Measurements from ENCODE around the gene ITM2C.
A peak's percentile ranks its signal among the peaks of the same experiment; 100 is the strongest.

ITM2C gene

GRCh38 chr2:230849633-230850357 is 14.9 kb upstream of the ITM2C start:
- Histone ChIP-seq H3K27ac (no peak overlapping the region), H3K4me3 (no peak overlapping the region)

DNA sequence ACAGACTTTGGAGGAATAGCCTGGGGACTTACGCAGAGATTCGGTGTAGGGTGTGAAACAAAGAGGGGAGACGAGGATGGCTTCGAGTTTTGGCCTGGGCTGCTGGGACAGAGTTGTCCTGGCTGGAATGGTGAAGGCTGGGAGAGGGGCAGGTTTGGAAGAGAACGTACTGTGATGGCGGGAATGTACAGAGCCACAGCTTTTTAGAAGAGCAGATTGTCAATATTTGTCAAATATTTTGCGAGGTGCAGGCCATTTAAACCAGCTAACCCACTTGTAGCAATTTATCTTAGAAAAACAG is 14.4 kb upstream of the ITM2C start:
- Histone ChIP-seq H3K4me3 (no peak overlapping the region), H3K27ac (no peak overlapping the region)

GRCh38 chr2:230852113-230852512 is 12.6 kb upstream of the ITM2C start:
- no peak overlapping the region for H3K4me3 ChIP-seq
- no peak overlapping the region for H3K27ac ChIP-seq

DNA sequence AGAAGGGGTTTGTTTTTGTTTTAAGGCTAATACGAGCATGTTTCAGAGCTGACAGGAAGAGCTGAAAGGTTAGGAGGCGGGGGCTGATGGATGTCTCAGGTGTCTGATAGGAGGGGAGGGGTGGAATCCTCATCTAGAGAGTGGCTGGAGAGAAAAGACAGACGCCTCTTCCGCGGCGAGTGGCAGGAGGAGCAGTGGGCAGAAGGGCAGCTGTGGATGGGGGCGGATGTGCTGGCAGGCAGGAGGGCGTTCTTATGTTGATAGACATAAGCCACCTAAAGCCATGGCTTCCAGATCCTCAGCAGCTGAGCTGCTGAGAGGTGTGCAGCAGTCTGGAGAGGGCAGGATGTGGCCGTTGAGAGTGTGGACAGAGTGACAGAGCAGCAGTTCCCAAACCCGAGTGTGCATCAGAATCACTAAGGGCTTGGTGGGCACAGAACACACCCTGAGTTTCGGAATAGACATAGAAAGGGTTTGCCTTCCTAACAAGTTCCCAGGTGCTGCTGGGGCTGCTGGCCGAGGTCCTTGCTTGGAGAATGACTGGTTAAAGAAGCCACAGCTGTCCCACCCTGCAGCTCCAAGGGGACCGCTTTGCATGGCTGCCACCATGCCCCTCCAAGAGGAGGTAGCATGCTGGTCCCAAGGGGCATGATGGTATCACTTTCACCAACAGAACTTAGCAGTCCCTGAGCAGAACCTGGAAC is 3.0 kb upstream of the ITM2C start:
- Histone ChIP-seq H3K27ac (no peak overlapping the region), H3K4me3 (no peak overlapping the region)

DNA sequence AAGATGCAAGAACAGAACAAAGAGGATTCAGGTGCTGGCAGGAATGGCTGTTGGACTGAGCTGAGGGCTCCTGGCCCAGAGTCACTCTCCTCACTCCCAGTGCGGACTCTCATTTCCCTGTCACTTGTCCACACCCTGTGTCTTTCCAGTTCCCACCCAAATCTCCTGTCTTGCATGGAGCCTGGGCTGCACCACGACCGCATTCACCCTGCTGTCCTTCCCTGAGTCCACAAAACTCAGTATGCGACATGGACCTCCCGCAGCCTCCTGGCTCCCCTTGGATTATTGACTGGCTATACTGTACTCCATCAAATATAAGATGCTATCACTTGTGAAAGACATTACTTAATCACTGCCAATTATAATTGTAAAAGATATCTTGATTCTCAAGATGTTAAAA is 2.5 kb upstream of the ITM2C start:
- Histone ChIP-seq H3K27ac (no peak overlapping the region), H3K4me3 (no peak overlapping the region)

DNA sequence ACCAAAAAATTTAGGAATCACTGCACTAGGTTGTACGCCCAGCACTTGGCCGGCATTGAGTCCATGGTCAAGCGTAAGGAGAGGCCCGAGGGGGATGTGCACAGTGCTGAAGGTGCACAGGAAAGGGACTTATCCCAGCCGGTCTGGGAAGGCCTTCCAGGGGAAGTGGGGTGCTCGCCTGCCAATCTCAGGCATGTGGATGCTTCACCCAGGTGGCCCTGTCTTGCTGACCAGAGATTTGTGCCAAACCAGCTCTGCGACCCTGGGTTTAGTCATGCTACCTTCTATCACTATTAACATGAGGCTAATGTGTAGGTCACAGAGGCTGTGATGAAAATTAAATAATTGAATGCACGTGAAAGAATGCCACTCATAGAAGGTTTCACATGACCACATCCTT is 1.7 kb upstream of the ITM2C start:
- H3K27ac ChIP-seq, result no peak overlapping the region
- H3K4me3 ChIP-seq, result no peak overlapping the region

DNA sequence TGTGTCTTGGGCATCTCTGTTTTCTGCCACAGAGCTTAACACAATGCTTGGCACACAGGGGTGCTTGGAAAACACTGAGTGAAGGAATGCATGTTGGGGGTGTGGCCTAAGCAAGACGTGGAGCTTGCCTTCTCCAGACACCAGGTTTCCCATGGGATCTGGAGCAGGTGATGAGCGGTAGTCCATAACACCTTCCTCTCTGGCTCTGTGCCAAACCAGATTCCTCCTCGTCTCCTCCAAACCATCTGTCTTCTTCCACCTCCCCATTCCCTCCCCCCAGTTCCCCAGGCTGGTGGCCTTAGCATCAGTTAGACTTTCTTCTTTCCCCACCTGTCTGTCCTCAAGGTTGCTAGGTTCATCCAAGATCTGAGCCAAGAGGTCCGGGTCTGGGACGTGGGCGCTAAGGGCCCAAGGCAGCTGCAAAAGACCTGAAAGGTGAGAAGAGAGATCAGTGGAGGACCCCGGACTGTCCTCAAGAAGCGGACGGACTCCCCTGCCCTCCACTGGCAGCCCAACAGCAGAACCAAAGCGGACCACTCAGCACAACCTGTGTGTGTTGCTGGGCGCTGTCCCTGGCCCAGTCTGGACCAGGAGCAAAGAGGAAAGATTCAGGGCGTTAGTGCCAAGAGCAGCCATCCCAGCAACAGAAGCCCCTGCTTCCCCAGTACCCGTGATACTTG is 1.2 kb upstream of the ITM2C start:
- H3K4me3 ChIP-seq, result no peak overlapping the region
- H3K27ac ChIP-seq, result no peak overlapping the region

DNA sequence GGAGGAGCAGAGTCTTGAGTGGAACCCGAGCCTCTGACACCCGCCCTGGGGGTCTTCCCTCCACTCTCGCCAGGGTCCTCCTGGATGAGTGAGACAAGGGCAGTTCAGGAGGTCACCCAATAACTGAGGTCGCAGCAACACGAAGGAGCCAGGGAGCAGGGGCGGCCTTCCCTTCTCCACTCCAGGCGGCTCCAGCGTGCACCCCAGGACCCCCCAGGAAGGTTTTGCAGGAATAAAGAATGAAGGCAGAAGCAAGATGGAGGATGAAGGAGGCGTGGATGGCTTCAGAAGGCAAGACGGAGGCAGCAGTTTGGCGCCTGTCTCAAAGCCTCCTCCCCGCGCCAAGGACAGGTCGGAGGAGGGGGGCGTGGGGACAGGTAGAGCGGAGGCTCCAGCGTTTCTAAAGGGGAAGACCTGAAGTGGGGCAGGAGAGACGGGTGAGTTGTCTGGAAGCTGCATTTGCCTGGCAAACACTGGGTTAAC is 579 bp upstream of the ITM2C start:
- peak overlapping the region; percentile 47 to 67 (median 53) for H3K4me3 ChIP-seq
- H3K27ac ChIP-seq, result no peak overlapping the region

DNA sequence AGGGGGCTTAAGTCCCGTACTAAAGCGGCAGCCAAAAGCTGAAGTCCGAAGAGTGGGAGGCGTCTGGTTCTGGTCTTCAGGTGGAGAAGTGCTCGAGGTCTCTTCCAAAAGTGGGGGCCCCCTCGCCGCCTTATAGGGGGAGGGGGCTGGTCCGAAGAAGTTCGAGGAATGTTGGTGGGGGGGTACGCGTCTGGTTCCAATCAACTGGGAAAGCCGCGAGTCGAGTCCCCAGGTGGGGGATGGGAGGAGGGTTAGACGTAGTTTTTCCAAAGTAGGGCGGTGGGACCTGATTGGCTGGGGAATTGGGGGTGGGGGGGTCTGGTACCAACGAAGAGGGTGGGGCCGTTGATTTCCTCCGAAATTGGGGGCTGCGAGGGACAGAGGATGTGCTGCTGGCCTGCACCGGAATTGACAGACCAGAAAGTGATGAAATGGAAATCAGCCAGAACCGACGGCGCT is 594 bp downstream of the ITM2C start:
- peak overlapping the region in 14 of 21 experiments; percentile 9 to 79 (median 53) for H3K27ac ChIP-seq
- peak overlapping the region; percentile 47 to 67 (median 53) for H3K4me3 ChIP-seq

DNA sequence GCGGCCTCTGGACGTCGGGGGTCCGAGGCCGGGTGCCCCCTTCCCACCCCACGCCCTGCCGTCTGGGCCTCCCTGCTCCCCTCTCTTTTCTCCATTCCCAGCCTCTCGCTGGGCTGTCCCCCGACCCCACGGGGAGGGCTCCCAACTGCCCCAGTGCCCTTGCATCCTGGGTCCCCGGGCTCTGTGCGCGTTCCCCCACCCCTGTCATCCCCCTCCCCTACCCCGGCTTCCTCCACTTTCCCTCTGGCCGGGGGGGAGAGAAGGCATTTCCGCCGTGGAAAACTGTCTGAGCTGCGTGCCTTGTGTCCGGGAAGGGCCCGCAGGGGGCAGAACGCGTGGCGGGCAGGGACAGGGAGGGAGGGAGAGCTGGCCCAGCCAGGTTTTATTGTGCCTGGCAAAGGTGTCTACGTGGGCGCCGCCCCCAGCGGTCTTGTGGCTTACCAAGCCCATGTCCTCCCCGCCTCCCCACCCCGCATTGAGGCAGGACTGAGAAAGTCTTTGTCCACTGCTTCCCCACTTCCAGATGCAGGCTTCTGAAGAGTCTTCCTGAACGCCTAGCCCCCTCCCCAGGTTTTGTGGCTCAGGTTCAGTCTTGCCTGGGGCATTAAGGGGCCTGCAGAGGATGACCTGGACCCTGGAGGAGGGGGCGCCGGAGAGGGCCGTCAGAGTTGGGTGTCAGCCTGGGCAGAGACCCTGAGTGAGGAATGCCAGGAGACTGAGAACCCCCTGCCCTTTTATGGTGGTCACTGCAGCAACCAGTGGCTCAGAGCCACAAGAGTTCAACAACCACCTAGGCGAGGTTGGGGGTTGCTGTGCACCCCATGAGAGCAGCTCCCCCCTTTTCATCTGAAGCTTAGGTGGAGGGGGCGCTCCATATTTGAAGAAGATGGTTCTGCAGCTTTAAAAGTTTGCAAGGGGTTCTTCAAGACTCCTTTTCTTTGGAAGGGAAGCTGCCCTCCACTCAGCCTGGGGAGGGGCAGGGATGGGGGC is 1.3 kb downstream of the ITM2C start:
- peak overlapping the region in 7 of 21 experiments; percentile 12 to 79 (median 48) for H3K27ac ChIP-seq
- H3K4me3 ChIP-seq, result peak overlapping the region; percentile 47 to 67 (median 53)

- Histone ChIP-seq H3K27ac (peak overlapping the region in 2 of 21 experiments; percentile 33 to 68), H3K4me3 (no peak overlapping the region)
These were observed 2.2 kb downstream of the ITM2C start for GRCh38 chr2:230866756-230867523.

- peak overlapping the region in 1 of 21 experiments; percentile 5 for H3K27ac ChIP-seq
- H3K4me3 ChIP-seq, result no peak overlapping the region
These were observed 3.6 kb downstream of the ITM2C start for GRCh38 chr2:230868161-230868946.

- Histone ChIP-seq H3K27ac (peak overlapping the region in 1 of 21 experiments; percentile 61), H3K4me3 (no peak overlapping the region)
These were observed 4.5 kb downstream of the ITM2C start for GRCh38 chr2:230868947-230869913.

DNA sequence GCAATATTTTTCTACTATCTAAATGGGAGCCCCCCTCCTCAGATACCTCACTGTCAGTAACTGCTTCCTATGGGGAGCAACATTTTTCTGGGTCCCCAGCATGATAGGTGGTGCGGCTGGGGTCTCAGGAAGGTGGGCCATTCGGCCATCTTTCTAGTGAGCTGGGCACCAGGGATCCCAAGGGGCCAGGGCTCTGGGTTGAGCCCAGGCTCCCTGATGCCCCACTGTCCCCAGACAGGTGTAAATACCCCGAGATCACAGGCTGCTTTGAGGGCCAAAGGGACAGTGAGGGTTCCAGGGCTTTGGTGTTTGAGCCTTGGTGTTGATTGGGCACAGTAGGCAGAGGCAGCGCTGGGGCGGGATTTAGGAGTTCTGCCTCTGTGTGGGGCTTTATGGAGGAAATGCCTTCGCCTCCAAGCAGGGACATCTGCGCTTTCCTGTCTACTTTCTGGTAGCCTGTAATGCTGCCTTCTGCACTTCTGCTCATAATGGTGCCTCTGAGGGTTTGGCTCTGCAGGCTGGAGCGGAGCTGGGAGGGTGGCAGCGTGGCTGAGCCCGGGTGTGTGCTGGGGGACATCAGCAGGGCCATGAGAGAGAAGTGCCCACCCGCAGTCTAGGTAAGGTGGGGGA is 5.3 kb downstream of the ITM2C start:
- Histone ChIP-seq H3K27ac (peak overlapping the region in 4 of 21 experiments; percentile 33 to 61 (median 44)), H3K4me3 (no peak overlapping the region)

- H3K27ac ChIP-seq, result peak overlapping the region in 4 of 21 experiments; percentile 33 to 61 (median 44)
These were observed 6.0 kb downstream of the ITM2C start for GRCh38 chr2:230870544-230871360.

More at GRCh38 chr2:230870544-230871360, 6.0 kb downstream of the ITM2C start:
- H3K4me3 ChIP-seq, result no peak overlapping the region
